ENCODE data around the gene FBXO34.

FBXO34 gene

GRCh38 chr14:55353686-55354467, 82.7 kb downstream of the FBXO34 start:
- TF ChIP-seq BACH2 (CRISPR knock-in tag; IDR thresholded peaks at IDR 0.05; ENCODE audit: borderline replicate concordance): no peak
- no peak for TF ChIP-seq ZNF565 (CRISPR knock-in tag; conservative IDR thresholded peaks at IDR 0.05; ENCODE audit: low read depth)
- TF ChIP-seq POU6F1 (CRISPR knock-in tag; IDR thresholded peaks at IDR 0.05; ENCODE audit: borderline replicate concordance, low read depth): no peak
- no peak for ATAC-seq

GRCh38 chr14:55354500-55354899, 83.3 kb downstream of the FBXO34 start:
- peak; percentile 95 for ATAC-seq
- TF ChIP-seq BACH2 (CRISPR knock-in tag; IDR thresholded peaks at IDR 0.05; ENCODE audit: borderline replicate concordance) (no peak), CSRNP3 (CRISPR knock-in tag; IDR thresholded peaks at IDR 0.05) (no peak), ARNTL (CRISPR knock-in tag; IDR thresholded peaks at IDR 0.05; ENCODE audit: borderline replicate concordance, low read depth) (no peak), ZFP3 (CRISPR knock-in tag; IDR thresholded peaks at IDR 0.05) (no peak), OSR1 (CRISPR knock-in tag; IDR thresholded peaks at IDR 0.05) (no peak), PATZ1 (CRISPR knock-in tag; IDR thresholded peaks at IDR 0.05; ENCODE audit: borderline replicate concordance) (no peak), PPARA (CRISPR knock-in tag; IDR thresholded peaks at IDR 0.05; ENCODE audit: borderline replicate concordance) (no peak)

GRCh38 chr14:55355922-55356321, 84.7 kb downstream of the FBXO34 start:
- TF ChIP-seq TOX (CRISPR knock-in tag; IDR thresholded peaks at IDR 0.05; ENCODE audit: borderline replicate concordance) (no peak), OSR1 (CRISPR knock-in tag; IDR thresholded peaks at IDR 0.05) (no peak), GLIS3 (CRISPR knock-in tag; IDR thresholded peaks at IDR 0.05) (no peak), ARNTL (CRISPR knock-in tag; IDR thresholded peaks at IDR 0.05; ENCODE audit: borderline replicate concordance, low read depth) (no peak), ZC3H10 (CRISPR knock-in tag; IDR thresholded peaks at IDR 0.05) (no peak), ZNF70 (CRISPR knock-in tag; IDR thresholded peaks at IDR 0.05) (no peak), PPARA (CRISPR knock-in tag; IDR thresholded peaks at IDR 0.05; ENCODE audit: borderline replicate concordance) (no peak), ZNF8 (CRISPR knock-in tag; IDR thresholded peaks at IDR 0.05) (no peak), CSDC2 (CRISPR knock-in tag; IDR thresholded peaks at IDR 0.05) (no peak), TSHZ2 (CRISPR knock-in tag; IDR thresholded peaks at IDR 0.05) (no peak), PATZ1 (CRISPR knock-in tag; IDR thresholded peaks at IDR 0.05; ENCODE audit: borderline replicate concordance) (no peak)
- ATAC-seq: no peak

- no peak for ATAC-seq
- TF ChIP-seq PPARA (CRISPR knock-in tag; IDR thresholded peaks at IDR 0.05; ENCODE audit: borderline replicate concordance): no peak
Measured at GRCh38 chr14:55356913-55357312, 85.7 kb downstream of the FBXO34 start.
